HCT116 (cell line): ENCODE measurements around the gene MLLT6.

Source experiments
- CTCF ChIP-seq, 3 experiments: fragments of 200-600 bp in 1 of 3; sonication (generic) in 1 of 3; IDR thresholded peaks in 2 of 3; conservative IDR thresholded peaks in 1 of 3; 2 replicates each; pipeline ENCODE4 v1.5.1; 2012 to 2017; ENCODE audit warnings: low read depth in 2 of 3, low read length in 2 of 3, antibody characterized with exemption in 1 of 3, borderline replicate concordance in 1 of 3, control low read depth in 1 of 3, mild to moderate bottlenecking in 1 of 3, mixed read lengths in 1 of 3, mixed run types in 1 of 3, moderate library complexity in 1 of 3; ENCODE audit not compliant: insufficient read depth in 1 of 3
- EZH2phosphoT487 ChIP-seq: fragments of 200-600 bp; IDR thresholded peaks from 2 replicates; pipeline ENCODE4 v1.6.1; 2018; ENCODE audit warnings: antibody characterized with exemption, borderline replicate concordance
- JUND ChIP-seq: IDR thresholded peaks from 2 replicates; pipeline ENCODE4 v1.6.1; 2012
- POLR2A ChIP-seq: IDR thresholded peaks from 2 replicates; pipeline ENCODE4 v1.7.0; 2011; ENCODE audit warnings: borderline replicate concordance; ENCODE audit not compliant: insufficient read depth, insufficient read length; ENCODE audit errors: extremely low read depth
- SP1 ChIP-seq: IDR thresholded peaks from 2 replicates; pipeline ENCODE4 v1.6.1; 2012; ENCODE audit warnings: low read depth
- ZBTB33 ChIP-seq: IDR thresholded peaks from 2 replicates; pipeline ENCODE4 v1.6.1; 2011; ENCODE audit warnings: mild to moderate bottlenecking, low read length, moderate library complexity; ENCODE audit not compliant: insufficient replicate concordance; ENCODE audit errors: extremely low read depth

- TF ChIP-seq SP1 (no peak), ZBTB33 (no peak), CTCF (IDR thresholded peaks at IDR 0.05 in 2 of 3, conservative IDR thresholded peaks at IDR 0.05 in 1 of 3; ENCODE audit: borderline replicate concordance in 1 of 3, insufficient read depth in 1 of 3, low read depth in 2 of 3, low read length in 2 of 3) (no peak), EZH2phosphoT487 (no peak), JUND (no peak), POLR2A (no peak)
These were observed 2.7 kb downstream of the MLLT6 start for GRCh38 chr17:38707678-38708351.
